ENCODE results near the gene NDUFB7.

GRCh38 chr19:14517840-14518505, 53.9 kb downstream of the NDUFB7 start, which contains the start of gene DNAJB1:
- no peak for TF ChIP-seq CTCF (IDR thresholded peaks at IDR 0.05; ENCODE audit: low read depth, low read length, poor library complexity, severe bottlenecking)
- no peak for TF ChIP-seq EZH2phosphoT487 (IDR thresholded peaks at IDR 0.05; ENCODE audit: borderline replicate concordance, low read length)

All from DOHH2 (cell line).